Ishikawa (cell line): ENCODE measurements around the gene STPG3.

Experiments used
- CEBPB ChIP-seq: IDR thresholded peaks from 2 replicates; pipeline ENCODE4 v1.6.1; 2012
- CREB1 ChIP-seq: IDR thresholded peaks from 2 replicates; pipeline ENCODE4 v1.6.1; 2012; ENCODE audit warnings: low read depth
- EGR1 ChIP-seq: IDR thresholded peaks from 2 replicates; pipeline ENCODE4 v1.6.1; 2012
- EP300 ChIP-seq: IDR thresholded peaks from 2 replicates; pipeline ENCODE4 v1.6.1; 2012; ENCODE audit warnings: borderline replicate concordance
- FOXM1 ChIP-seq: IDR thresholded peaks from 2 replicates; pipeline ENCODE4 v1.6.1; 2012; ENCODE audit warnings: low read depth, borderline replicate concordance
- NFIC ChIP-seq: IDR thresholded peaks from 2 replicates; pipeline ENCODE4 v1.6.1; 2012
- RAD21 ChIP-seq: IDR thresholded peaks from 2 replicates; pipeline ENCODE4 v1.6.1; 2012; ENCODE audit warnings: low read depth
- TAF1 ChIP-seq: IDR thresholded peaks from 2 replicates; pipeline ENCODE4 v1.6.1; 2012; ENCODE audit warnings: low read depth, mild to moderate bottlenecking
- TCF12 ChIP-seq: IDR thresholded peaks from 2 replicates; pipeline ENCODE4 v1.6.1; 2012; ENCODE audit warnings: low read depth
- TEAD4 ChIP-seq: IDR thresholded peaks from 2 replicates; pipeline ENCODE4 v1.6.1; 2012
- YY1 ChIP-seq: IDR thresholded peaks from 2 replicates; pipeline ENCODE4 v1.6.1; 2012; ENCODE audit warnings: low read depth
- ZBTB7A ChIP-seq: IDR thresholded peaks from 2 replicates; pipeline ENCODE4 v1.6.1; 2012; ENCODE audit warnings: low read depth
- TF ChIP-seq, protein P1 (sequence below): IDR thresholded peaks from 2 replicates; pipeline ENCODE4 v1.6.1; 2012
- TF ChIP-seq, protein P2 (sequence below): IDR thresholded peaks from 2 replicates; pipeline ENCODE4 v1.6.1; 2012; ENCODE audit warnings: low read depth, mild to moderate bottlenecking
- TF ChIP-seq, protein P3 (sequence below): IDR thresholded peaks from 2 replicates; pipeline ENCODE4 v1.6.1; 2012

Gene STPG3

DNA sequence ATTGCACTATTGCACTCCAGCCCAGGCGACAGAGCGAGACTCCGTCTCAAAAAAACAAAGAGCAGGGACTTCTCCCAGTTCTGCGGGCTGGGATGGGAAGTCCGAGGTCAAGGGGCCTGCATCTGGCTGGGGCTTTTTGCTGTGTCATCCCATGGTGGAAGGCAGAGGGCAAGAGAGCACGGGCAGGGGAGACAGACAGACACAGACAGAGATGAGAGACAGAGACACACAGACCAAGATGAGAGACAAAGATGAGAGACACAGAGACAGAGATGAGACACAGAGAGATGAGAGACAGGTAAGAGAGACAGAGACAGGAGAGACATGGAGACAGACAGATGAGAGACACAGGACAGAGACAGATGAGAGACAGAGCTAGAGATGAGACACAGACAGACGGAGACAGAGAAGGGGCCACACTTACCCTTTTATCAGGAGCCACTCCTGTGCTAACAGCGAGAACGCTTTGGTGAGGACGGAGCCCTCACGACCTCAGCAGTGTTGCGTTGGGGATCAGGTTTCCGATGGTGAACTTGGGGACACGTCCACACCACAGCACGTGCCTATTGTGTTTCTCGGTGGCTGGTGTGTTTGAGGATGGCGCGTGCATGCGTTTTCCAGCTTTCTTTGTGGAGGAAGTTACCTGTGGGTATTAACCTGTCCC is 17.6 kb downstream of the STPG3 start:
- TF ChIP-seq, protein P1, sequence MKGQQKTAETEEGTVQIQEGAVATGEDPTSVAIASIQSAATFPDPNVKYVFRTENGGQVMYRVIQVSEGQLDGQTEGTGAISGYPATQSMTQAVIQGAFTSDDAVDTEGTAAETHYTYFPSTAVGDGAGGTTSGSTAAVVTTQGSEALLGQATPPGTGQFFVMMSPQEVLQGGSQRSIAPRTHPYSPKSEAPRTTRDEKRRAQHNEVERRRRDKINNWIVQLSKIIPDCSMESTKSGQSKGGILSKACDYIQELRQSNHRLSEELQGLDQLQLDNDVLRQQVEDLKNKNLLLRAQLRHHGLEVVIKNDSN = no peak
- TF ChIP-seq EP300 = no peak
- TF ChIP-seq TAF1 = no peak
- no peak for TF ChIP-seq TEAD4
- no peak for TF ChIP-seq YY1
- TF ChIP-seq ZBTB7A = no peak
- TF ChIP-seq, protein P2, sequence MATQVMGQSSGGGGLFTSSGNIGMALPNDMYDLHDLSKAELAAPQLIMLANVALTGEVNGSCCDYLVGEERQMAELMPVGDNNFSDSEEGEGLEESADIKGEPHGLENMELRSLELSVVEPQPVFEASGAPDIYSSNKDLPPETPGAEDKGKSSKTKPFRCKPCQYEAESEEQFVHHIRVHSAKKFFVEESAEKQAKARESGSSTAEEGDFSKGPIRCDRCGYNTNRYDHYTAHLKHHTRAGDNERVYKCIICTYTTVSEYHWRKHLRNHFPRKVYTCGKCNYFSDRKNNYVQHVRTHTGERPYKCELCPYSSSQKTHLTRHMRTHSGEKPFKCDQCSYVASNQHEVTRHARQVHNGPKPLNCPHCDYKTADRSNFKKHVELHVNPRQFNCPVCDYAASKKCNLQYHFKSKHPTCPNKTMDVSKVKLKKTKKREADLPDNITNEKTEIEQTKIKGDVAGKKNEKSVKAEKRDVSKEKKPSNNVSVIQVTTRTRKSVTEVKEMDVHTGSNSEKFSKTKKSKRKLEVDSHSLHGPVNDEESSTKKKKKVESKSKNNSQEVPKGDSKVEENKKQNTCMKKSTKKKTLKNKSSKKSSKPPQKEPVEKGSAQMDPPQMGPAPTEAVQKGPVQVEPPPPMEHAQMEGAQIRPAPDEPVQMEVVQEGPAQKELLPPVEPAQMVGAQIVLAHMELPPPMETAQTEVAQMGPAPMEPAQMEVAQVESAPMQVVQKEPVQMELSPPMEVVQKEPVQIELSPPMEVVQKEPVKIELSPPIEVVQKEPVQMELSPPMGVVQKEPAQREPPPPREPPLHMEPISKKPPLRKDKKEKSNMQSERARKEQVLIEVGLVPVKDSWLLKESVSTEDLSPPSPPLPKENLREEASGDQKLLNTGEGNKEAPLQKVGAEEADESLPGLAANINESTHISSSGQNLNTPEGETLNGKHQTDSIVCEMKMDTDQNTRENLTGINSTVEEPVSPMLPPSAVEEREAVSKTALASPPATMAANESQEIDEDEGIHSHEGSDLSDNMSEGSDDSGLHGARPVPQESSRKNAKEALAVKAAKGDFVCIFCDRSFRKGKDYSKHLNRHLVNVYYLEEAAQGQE = no peak
- TF ChIP-seq RAD21 = no peak
- no peak for TF ChIP-seq TCF12
- no peak for TF ChIP-seq EGR1
- no peak for TF ChIP-seq FOXM1
- no peak for TF ChIP-seq CEBPB
- TF ChIP-seq, protein P3, sequence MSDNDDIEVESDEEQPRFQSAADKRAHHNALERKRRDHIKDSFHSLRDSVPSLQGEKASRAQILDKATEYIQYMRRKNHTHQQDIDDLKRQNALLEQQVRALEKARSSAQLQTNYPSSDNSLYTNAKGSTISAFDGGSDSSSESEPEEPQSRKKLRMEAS = no peak

DNA sequence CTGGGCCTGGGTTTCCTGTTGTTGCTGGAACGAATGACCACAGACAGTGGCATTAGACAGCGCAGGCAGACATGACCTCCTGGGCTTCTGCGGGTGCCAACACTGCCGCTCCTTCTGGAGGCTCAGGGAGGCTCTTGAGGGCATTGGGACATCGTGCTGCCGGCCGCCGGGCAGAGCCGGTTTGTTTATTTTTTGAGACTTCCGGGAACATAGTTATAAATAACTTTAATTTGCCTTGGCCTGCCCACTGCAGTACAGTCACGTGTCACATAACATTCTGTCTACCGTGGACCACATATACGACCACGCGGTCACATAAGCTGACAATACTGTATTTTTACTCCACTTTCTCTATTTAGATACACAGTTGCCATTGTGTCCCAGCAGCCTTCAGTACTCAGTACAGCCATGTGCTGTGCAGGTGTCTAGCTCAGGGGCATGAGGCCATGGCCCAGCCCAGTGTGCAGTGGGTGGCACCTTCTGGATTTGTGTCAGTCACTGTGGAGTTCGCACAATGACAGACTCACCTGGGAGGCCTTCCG is 18.2 kb downstream of the STPG3 start:
- TF ChIP-seq TCF12 = no peak
- no peak for TF ChIP-seq TAF1
- TF ChIP-seq YY1 = no peak
- TF ChIP-seq EP300 = no peak
- no peak for TF ChIP-seq FOXM1
- TF ChIP-seq, protein P2 = no peak
- TF ChIP-seq EGR1 = no peak
- no peak for TF ChIP-seq CREB1
- TF ChIP-seq NFIC = no peak
- TF ChIP-seq TEAD4 = no peak

DNA sequence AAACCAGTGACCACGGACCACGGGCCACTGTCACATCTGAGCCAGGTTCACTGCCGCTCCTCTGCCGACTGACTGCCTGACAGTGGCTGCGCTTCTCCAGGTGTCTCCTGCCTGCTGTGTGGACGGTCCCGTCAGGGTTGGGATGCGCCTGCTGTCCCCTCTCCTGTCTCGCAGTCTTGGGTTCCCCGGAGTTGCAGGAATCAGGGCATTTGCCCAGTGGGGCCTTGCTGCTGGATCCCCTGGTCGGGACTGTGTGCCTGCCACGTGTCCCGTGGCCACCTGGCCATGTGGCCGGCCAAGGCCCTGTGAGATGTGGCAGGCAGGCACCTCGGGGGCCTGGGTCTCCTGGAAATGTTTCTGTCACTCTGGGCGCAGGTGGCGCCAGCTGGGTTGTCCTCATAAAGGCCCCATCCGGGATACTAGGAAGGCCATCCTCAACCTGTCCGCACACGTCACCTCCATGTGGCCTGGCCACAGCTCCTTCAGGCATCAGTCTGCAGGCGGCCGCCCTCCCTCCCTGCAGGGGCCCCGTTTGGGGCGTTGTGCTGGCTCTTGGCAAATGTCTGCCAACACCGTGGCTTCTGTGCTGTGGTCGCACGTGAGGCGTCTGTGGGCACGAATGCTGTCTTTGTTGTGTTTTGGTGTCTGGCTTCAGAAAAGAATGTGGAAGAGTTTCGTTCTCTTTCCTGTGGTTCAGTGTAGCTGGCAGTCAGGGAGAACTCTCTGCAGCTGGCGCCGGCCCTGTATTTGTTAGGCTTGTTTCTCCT is 20.0 kb downstream of the STPG3 start:
- TF ChIP-seq FOXM1 (no peak), EP300 (no peak), CEBPB (no peak)
- TF ChIP-seq, protein P2 = no peak
- TF ChIP-seq, protein P3 = no peak
- TF ChIP-seq, protein P1 = no peak

DNA sequence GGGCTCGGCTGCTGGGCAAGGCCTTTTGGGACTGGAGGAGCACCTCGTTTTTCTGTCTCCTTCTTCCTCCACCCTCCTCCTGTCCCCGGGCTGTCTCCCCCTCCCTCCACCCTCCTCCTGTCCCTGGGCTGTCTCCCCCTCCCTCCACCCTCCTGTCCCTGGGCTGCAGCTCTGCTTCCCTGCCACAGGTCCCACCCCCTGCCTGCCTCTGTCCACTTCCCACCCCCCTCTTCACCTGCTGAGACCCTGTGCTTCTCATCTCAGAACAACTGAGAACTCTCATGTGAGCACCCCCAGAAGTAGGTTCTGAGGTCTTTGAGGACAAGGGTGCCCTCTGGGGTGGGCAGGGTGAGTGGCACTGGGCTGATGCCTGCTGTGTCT is 20.6 kb downstream of the STPG3 start:
- no peak for TF ChIP-seq TEAD4
- TF ChIP-seq TCF12 = no peak
- no peak for TF ChIP-seq ZBTB7A
- no peak for TF ChIP-seq CREB1
- TF ChIP-seq, protein P1 = no peak
- TF ChIP-seq TAF1 = no peak
- TF ChIP-seq, protein P2 = no peak
- TF ChIP-seq CEBPB = no peak
